HG03354 (cell line): ENCODE data around the gene CDC42BPB.

Experiments
- ATAC-seq: cut with Tn5 transposase; IDR thresholded peaks from one replicate; pipeline ENCODE4 v1.9.1; 2021; ENCODE audit warnings: mild to moderate bottlenecking; ENCODE audit not compliant: unreplicated experiment, poor library complexity, severe bottlenecking

Gene CDC42BPB

GRCh38 chr14:103078860-103079587, 21.7 kb upstream of the CDC42BPB start:
- no peak for ATAC-seq

- peak; percentile 53 for ATAC-seq
Measured at GRCh38 chr14:103078420-103078749, 21.0 kb upstream of the CDC42BPB start.

DNA sequence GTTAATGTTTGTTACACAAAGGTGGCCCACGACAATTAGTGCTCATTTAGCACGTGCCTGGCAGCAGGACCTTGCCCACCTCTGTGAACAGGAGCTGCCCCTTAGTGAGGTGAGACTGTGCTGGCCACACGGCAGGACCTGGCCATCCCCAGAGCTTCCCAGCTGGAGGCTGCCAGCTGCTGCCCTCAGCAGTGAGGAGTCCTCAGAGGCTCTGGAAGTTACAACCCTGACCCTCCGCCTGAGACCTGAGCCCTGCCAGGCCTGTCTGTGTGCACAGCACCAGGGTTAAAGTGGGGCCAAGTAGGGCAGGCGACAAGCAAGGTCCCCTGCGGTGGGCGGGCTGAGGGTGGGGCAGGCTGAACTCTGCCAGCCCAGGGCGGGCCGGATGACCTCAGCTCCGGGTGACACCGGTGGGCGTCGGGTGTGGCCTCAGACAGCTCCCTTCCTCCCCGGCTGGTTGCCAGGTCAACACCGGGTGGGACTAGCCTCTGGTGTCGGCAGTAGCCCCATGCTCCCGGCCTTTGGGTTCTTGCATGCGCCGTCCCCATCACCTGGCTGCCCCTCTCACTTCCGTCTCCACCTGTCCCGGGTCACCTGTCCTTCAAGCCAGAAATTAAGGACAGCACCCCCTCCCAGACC, 17.5 kb upstream of the CDC42BPB start:
- no peak for ATAC-seq

DNA sequence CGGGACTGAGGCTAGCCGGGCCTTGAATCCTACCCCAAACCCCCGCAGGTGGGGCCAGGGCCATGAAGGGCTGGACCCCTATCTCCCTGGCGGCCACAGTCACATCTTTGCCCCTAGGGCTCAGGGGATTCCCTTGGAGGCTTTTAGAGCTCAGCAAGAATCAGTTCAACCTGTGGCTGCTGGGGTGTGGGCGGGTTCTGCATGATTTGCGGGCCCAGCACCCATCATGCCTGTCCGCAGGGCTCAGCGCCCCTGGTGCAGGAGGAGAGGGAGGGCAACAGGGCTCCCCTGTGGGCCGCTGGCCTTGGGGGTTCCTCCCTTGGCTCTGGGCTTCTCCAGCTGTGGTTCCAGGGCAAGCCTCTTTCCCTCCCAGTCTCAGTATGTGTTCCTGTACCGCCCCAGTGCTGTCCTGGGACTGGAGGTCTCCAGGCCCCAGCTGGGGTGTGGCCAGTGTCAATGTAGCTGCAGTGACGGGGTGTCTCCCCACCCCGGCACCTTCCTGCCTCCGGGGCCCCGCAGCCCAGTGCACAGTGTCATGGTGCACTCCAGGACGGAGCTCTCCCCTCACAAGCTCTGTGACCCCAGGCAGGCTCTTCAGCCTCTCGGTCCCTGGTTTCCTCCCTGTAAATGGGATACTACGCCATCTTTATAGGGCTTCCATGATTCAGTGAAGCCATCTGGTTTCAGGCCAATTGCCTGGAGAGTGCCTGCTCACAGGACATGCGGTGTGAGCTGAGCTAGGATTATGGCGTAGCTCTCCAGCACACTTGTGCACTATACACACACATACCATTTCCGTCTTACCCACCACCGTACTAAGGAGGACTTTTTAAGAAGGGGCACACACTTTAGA, 16.8 kb upstream of the CDC42BPB start:
- no peak for ATAC-seq

- no peak for ATAC-seq
Measured at GRCh38 chr14:103073367-103073875, 16.1 kb upstream of the CDC42BPB start.

DNA sequence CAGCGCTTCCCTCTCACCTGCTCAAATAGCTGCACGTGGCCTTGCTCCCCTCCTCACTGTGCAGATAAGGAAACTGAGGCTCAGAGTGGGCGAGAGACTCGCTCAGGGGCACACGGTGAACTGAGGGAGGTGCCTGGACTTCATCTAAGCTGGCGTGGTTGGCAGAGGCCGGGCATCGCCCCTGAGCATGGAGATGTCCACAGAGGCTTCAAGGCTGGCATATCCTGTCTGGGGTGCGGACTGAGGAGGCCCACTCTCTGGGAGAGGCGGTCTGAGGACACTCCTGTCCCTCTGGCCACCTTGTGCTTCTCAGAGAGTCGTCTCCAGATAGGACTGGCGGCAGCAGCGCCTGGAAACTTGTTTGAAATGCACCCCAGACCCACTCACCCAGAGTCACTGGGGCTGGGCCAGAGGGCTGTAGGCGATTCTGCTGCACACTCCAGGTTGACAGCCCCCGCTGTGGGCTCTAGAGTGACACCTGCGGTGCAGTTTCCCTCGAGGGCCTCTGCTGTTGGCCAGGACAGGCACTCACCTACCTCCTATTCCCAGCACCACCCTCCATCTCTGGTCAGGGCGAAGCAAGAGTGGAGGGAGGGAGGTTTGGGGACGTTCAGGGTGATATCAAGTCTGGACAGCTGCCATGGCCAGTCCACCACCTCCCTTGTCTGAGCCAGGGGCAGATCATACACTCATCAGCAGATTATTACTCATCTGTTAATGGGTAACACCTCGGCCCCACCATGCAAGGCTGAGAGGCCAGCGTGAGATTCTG, 15.4 kb upstream of the CDC42BPB start:
- ATAC-seq, result no peak

DNA sequence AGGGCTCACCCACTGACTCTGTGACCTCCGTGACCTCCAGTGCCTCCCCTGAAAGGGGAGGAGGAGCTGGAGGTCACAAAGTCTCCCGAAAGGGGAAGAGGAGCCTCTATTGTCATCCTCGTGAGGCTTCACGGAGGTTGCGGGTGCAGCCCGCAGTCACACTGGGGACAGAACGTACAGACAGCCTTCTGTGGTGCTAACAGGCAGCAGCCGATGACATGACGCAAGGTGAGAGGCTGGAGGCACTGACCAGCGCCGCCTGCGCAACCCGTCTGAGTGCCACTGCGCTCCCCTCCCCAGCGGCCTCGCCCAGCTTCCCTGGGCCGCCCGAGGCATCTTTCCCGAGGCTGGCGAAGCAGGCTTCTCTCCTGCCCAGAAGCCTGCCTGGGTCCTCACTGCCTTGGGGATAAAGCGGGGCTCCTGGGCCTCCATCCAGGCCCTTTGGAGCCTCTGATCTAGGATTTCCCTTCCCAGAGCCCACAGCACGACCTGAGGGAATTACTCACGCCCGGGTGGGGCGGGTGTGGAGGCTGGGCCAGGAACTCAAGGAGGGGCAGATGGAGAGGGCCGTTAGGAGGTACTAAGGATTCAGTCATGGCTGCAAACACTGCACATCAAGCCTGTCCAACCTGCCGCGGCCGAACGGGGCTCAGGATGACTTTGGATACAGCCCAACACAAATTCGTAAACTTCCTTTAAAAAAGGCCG, 14.3 kb upstream of the CDC42BPB start:
- no peak for ATAC-seq

DNA sequence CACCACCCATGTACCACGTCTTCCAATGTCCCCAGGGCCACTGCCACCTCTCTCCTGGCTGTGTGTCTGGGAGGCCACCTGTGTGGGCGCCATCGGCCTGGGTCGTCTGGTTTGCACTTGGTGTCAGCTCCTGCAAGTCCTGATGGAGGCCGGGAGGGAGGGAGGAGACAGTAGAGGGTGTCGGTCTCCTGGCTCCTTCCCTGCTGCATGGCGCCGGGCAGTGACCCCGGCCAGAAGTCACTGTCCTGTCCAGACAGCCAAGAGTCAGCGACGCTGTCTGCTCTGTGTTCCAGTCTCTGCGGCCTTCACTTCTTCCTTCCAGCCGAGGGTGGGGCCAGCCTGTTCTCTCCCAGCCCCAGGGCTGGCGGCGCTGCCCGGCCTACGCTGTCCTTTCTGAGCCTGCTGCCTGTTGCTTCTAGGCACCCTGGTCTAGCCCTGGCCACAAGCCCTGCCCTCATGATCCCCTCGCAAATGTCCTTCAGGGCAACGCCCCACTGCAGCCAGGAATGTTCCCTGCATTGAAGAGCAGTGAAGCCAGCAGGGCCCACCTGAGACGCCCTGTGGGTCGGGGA, 13.7 kb upstream of the CDC42BPB start:
- ATAC-seq, result no peak

GRCh38 chr14:103070263-103070885, 13.0 kb upstream of the CDC42BPB start:
- ATAC-seq, result no peak

GRCh38 chr14:103068351-103069073, 11.2 kb upstream of the CDC42BPB start:
- no peak for ATAC-seq

- ATAC-seq, result no peak
Measured at GRCh38 chr14:103067231-103067954, 10.0 kb upstream of the CDC42BPB start.

GRCh38 chr14:103066399-103066798, 9.1 kb upstream of the CDC42BPB start:
- no peak for ATAC-seq

- ATAC-seq, result no peak
Measured at GRCh38 chr14:103065861-103066260, 8.5 kb upstream of the CDC42BPB start.

DNA sequence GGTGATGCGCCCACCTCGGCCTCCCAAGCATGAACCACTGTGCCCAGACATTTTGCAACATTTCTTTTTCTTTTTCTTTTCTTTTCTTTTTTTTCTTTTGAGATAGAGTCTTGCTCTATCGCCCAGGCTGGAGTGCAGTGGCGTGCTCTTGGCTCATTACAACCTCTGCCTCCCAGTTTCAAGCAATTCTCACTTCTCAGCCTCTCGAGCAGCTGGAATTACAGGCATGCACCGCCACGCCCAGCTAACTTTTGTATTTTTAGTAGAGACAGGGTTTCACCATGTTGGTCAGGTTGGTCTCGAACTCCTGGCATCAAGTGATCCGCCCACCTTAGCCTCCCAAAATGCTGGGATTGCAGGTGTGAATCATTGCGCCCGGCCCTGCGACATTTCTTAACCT, 7.6 kb upstream of the CDC42BPB start:
- ATAC-seq, result no peak

- no peak for ATAC-seq
Measured at GRCh38 chr14:103064436-103064835, 7.1 kb upstream of the CDC42BPB start.

DNA sequence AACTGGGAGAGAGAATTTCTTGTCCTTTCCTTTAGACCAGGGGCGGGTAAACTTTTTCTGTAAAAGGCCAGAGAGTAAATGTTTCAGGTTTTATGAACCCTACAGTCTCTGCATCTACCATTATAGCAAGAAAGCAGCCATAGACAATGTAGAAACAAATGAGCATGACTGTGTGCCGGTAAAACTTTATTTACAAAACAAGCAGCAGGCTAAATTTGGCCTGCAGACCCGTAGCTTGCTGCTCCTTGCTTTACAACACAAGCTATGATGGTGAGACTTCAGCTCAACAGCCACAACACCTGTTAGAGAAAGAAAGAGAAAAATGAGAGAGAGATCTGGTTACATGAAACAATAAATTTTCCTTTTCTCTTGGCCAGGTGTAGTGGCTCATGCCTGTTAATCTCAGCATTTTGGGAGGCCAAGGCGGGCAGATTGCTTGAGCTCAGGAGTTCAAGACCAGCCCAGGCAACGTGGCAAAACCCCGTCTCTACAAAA, 4.2 kb upstream of the CDC42BPB start:
- ATAC-seq, result no peak

- no peak for ATAC-seq
Measured at GRCh38 chr14:103059556-103059955, 2.2 kb upstream of the CDC42BPB start.
